NT2/D1 (cell line): ENCODE measurements around the gene ILF2.
A peak's percentile ranks its signal among the peaks of the same experiment; 100 is the strongest.

ENCODE experiments used
- DNase-seq: peaks from one replicate; pipeline ENCODE4 v3.0.0-alpha.2; 2011; ENCODE audit warnings: low read depth, low spot score
- H3K27me3 ChIP-seq: 2 replicates; pipeline ENCODE4 v1.6.0; 2011; ENCODE audit warnings: mild to moderate bottlenecking; ENCODE audit not compliant: insufficient read length, insufficient read depth
- H3K36me3 ChIP-seq: 2 replicates; pipeline ENCODE4 v1.6.1; 2011; ENCODE audit warnings: mild to moderate bottlenecking, low read length, mixed read lengths; ENCODE audit not compliant: insufficient read depth, insufficient read length
- H3K4me1 ChIP-seq: 2 replicates; pipeline ENCODE4 v1.5.1; 2011; ENCODE audit not compliant: insufficient read depth, insufficient read length
- H3K4me3 ChIP-seq: 2 replicates; pipeline ENCODE4 v1.5.1; 2011; ENCODE audit warnings: low read depth; ENCODE audit not compliant: insufficient read length
- H3K9ac ChIP-seq: 2 replicates; pipeline ENCODE4 v1.6.0; 2011; ENCODE audit warnings: low read depth; ENCODE audit not compliant: insufficient read length
- H3K9me3 ChIP-seq: 2 replicates; pipeline ENCODE4 v1.5.1; 2011; ENCODE audit warnings: mild to moderate bottlenecking, low read length; ENCODE audit not compliant: insufficient read depth
- YY1 ChIP-seq: IDR thresholded peaks from 2 replicates; pipeline ENCODE4 v1.6.1; 2011; ENCODE audit not compliant: insufficient read length, insufficient read depth

ILF2 gene

DNA sequence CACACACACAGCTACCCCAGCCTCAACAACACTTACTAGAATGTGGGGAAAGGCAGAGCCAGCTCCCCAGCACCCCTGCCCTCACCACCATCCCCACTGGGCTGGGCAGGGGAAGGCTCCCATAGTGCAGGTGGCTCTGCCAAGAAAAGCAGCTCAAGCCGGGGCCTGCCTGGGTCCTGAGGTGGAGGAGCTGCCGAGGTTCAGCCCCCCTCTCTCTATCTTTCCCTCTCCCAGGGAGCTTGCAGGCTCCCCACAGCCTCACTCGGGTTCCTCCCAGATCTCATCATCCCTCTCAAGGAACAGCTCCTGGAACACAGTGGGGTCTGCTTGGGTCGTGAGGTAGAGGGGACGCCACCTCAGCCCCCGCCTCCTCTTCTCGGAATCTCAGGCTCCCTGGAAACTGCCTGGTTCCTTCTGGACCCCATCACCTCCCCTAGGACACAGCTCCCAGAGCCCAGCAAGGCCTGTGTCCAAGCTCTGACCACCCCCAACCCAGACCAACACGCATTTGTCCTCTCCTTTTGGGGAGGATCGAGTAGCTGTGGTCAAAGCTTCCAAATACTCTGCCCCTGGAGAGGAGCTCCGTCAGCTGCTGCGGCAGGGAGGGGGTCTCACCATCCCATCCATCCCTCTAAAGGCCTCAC is 58.6 kb downstream of the ILF2 start:
- peaks cover 3% of the 10 kb centered on the region for H3K27me3 ChIP-seq
- no peaks in the 10 kb centered on the region for H3K9me3 ChIP-seq
- peaks cover 9% of the 10 kb centered on the region for H3K36me3 ChIP-seq
- H3K4me3 ChIP-seq = peak overlapping the region; percentile 63
- DNase-seq = no peak
- TF ChIP-seq YY1 = no peak
- peaks cover 62% of the 10 kb centered on the region for H3K4me1 ChIP-seq
- peak overlapping the region; percentile 86 for H3K9ac ChIP-seq
